Measurements from ENCODE around the gene PPP1R9A. TPM values are rescaled to one million over a fixed set of nuclear protein-coding genes. Genes with fewer than 3 reads are reported as not detected.

The PPP1R9A gene
- total RNA-seq = 21.9 TPM
- long read RNA-seq, partial matches to known transcripts = 2 of 6 reads
- long read RNA-seq, other reads (novel, unspliced or antisense) = 4 of 6 reads

GRCh38 chr7:94907026-94907810 is at the start of gene PPP1R9A:
TSS of gene PPP1R9A (plus strand) at chr7:94907594. CDS start at chr7:94910114, 2,520 bp downstream.
- peak; percentile 65 for DNase-seq (ENCODE audit: missing footprints)
- intact Hi-C loops (cut with DNase I) = loop anchor here (5.0 to 10.0 kb wide), 2 partner anchors 140 to 288 kb away; no protein-coding TSS in a partner anchor
- ATAC-seq = peak; percentile 91

GRCh38 chr7:94871132-94871531 is 36.3 kb upstream of the PPP1R9A start:
- DNase-seq (ENCODE audit: missing footprints) = no peak
- intact Hi-C loops (cut with DNase I) = no loop called here
- no peak for ATAC-seq

- intact Hi-C loops (cut with DNase I) = no loop called here
- no peak for DNase-seq (ENCODE audit: missing footprints)
- no peak for ATAC-seq
Observed at GRCh38 chr7:94873239-94873638, 34.2 kb upstream of the PPP1R9A start.

GRCh38 chr7:94874036-94874785 is 33.2 kb upstream of the PPP1R9A start:
- DNase-seq (ENCODE audit: missing footprints) = no peak
- intact Hi-C loops (cut with DNase I) = no loop called here
- no peak for ATAC-seq

DNA sequence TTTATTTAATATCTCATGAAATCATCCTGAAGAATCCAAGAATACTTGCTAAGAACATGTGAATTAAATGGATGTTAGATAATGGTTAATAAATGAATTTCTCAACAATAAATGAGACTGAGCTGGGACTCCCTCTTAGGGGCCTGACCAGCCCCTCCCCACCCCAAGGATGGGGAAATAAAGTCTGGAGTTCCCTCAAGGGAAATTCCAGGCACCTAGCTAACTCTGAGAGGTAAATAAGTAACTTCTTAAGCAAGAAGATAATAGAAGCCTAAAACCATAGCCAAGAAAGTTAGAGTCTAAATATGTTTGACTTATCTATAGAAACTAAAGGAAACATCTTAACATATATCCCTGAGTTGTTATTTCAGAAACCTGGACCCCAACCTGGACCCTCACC is 32.2 kb upstream of the PPP1R9A start:
- intact Hi-C loops (cut with DNase I) = no loop called here
- no peak for DNase-seq (ENCODE audit: missing footprints)
- ATAC-seq = no peak

DNA sequence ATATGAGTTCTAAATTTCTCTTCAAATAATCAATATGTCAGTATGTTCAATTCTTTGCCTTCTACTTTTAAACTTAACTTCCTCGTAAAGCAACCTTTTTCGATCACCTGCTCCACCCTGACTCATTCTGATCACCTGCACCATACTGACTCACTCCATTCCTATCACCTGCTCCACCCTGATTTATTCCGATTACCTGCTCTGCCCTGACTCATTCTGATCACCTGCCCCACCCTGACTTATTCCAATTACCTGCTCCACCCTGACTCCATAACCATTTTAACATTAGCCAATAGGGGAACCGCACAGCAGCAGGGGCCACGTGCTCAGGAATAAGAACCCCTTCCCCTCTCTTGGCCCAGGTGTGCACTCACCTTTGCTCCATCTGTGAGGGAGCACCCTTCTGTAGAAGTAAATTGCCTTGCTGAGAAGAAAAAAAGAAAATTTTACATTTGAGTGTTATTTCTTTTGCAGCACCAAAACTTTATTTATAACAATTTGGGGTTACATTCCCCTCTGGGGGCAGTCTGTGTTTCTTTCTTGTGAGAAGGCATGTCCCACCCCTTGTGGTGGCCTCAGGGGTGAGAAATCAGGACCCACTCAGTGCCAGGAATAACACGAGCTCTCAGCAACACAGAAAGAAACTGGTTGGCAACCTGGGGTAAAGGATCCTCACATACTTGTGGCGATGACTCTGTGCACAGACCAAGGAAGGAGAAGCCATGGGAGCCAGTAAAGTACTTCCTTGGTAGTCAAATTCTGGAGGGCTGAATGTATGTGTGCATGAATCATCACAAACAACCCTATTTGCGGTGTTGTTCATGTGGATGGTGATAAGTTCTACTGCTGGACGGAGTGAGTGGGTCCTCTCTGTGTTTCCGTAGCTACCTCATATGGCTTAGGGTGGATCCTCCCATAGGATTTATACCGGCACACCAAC is 29.4 kb upstream of the PPP1R9A start:
- ATAC-seq (no peak), DNase-seq (ENCODE audit: missing footprints) (no peak)
- intact Hi-C loops (cut with DNase I) = no loop called here

GRCh38 chr7:94882891-94883290 is 24.5 kb upstream of the PPP1R9A start:
- intact Hi-C loops (cut with DNase I) = no loop called here

GRCh38 chr7:94883616-94884015 is 23.8 kb upstream of the PPP1R9A start:
- intact Hi-C loops (cut with DNase I) = no loop called here
- DNase-seq (ENCODE audit: missing footprints) (no peak), ATAC-seq (no peak)

More at GRCh38 chr7:94882891-94883290, 24.5 kb upstream of the PPP1R9A start:
- no peak for DNase-seq (ENCODE audit: missing footprints)
- no peak for ATAC-seq

DNA sequence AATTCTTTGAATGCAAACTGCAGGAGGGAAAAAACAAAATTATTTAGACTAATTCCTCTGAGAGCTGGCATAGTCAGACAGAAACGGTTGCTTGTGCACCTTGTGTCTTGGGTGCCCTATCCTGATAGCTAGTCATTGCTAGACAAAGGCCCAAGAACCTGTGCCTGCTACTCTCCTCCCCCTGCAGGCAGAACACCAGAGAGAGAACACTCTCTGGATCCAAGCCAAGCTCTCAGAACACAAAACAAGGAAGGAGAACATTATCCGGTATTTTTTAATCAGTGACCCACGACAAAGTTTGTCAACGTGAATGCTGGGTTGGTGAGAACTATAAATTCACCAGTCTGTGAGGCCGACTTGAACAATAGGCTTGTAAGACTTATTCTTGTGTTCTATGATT is 18.8 kb upstream of the PPP1R9A start:
- DNase-seq (ENCODE audit: missing footprints) (no peak), ATAC-seq (peak; percentile 56)
- intact Hi-C loops (cut with DNase I) = no loop called here

DNA sequence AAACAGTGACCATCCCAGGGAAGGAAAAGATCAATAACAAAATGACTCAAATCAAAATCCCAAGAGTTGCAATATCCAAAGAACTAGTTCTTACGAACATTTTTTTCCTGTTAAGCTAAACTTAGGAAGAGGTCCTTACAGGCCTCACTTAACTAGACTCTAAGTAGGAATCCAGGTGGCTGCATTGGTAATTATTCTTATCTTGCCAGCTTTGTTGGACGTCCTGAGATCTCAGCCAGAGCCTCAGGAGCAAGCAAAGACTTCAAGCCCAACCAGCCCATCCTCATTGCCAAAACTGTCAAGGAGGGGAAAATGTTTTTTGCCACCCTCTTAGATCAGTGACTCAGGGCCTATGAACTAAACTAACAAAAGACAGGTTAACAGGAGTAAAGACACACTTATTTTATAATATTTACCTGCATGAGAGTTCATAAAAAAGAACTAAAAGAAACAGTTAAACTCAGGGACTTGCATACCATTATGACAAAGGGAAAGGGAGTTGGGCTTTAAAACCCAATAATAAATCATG is 18.3 kb upstream of the PPP1R9A start:
- intact Hi-C loops (cut with DNase I) = no loop called here
- DNase-seq (ENCODE audit: missing footprints) = no peak
- no peak for ATAC-seq

- no peak for DNase-seq (ENCODE audit: missing footprints)
- ATAC-seq = no peak
- intact Hi-C loops (cut with DNase I) = no loop called here
Observed at GRCh38 chr7:94890216-94890615, 17.2 kb upstream of the PPP1R9A start.

DNA sequence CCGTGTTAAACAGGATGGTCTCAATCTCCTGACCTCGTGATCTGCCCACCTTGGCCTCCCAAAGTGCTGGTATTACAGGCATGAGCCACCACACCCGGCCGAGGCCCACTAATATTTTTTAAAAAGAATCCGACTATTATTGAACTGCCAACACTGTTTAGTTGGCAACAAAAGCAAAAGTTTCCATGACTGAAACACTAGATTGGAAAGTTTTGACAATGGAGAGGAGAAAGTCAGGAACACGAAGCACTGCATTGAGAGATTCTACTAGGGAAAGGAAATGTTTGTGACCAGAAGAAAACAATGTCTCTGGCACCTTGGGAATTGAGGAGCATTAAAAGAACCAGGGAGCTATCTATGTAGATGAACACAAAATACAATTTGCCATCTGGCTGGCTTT is 13.7 kb upstream of the PPP1R9A start:
- ATAC-seq (no peak), DNase-seq (ENCODE audit: missing footprints) (no peak)
- intact Hi-C loops (cut with DNase I) = no loop called here

- ATAC-seq = no peak
Observed at GRCh38 chr7:94897541-94897940, 9.9 kb upstream of the PPP1R9A start.

DNA sequence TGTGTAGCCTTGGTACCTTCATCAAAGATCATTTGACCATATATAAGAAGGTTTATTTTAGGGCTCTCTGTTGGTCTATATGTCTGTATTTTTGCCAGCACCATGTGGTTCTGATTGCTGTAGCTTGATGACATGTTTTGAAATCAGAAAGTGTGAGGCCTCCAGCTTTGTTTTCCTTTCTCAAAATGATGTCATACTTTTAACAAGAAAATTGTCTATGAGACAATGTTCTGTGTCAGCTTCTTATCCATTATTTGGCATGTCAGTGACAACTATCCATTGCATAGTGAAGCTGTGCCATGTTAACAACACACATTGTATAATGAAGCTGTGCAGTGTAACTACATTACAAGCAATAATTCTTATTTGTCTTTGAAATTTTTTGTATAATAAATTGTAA is 9.1 kb upstream of the PPP1R9A start:
- intact Hi-C loops (cut with DNase I) = no loop called here
- ATAC-seq (no peak), DNase-seq (ENCODE audit: missing footprints) (no peak)

More at GRCh38 chr7:94897541-94897940, 9.9 kb upstream of the PPP1R9A start:
- no peak for DNase-seq (ENCODE audit: missing footprints)
- intact Hi-C loops (cut with DNase I) = no loop called here

DNA sequence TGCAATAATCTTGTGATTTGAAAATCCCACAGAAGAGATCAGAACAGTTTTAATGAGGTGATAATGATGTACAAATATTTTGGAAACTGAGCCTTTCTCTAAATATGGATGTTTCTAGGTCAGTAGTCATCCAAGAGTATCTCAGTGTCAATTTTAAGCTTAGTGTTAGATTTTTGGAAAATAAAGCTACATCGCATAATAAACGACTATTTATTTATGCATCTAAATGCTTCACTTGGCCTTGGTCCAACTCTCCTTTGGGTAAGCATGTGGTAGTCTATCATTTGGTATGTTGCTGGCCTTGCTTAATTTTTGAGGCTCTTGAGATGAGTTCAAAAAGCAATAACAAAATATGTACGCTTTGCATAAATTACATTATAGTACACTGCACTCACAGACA is 5.4 kb upstream of the PPP1R9A start:
- ATAC-seq = no peak
- no peak for DNase-seq (ENCODE audit: missing footprints)
- intact Hi-C loops (cut with DNase I) = loop anchor here (10.0 kb wide), 1 partner anchor 293 kb away; no protein-coding TSS in a partner anchor

DNA sequence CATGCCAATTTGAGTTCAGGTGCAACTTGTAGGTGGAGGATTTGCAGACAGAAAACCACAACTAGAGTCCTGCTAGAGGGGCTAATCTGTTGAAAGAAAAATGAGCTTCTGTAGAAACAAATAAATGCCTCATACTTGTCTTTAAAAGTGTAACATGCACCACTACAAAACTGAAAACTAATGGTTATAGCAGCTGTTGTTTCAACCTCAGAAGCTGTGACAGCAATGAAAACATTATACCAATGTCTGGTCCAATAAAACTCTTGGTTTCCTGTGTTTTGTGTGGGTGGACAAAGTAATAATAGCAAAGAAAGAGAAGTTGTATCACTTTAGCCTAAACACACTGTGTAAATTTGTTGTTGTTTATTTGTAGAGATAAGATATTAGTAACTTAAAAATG is 3.4 kb upstream of the PPP1R9A start:
- ATAC-seq (no peak), DNase-seq (ENCODE audit: missing footprints) (no peak)
- intact Hi-C loops (cut with DNase I) = loop anchor here (10.0 kb wide), 1 partner anchor 291 kb away; no protein-coding TSS in a partner anchor

DNA sequence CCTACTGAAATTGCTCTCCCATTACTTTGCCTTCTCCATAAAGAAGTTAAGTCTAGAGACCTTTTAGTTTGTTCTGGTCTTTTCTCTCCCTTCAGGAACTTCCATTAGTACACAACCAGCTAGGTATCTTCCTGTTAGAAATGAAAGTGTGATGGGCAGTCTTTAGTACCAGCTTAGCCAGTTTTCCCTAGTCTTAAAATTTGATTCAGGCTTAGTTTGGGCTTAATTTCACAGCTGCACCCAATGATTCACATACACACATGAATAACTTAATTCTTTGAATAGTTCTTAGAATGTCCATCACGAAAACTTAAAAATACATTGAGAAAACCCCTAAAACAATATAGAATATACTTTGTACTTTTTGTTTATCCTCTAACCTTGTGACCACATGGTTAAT is 2.4 kb upstream of the PPP1R9A start:
- intact Hi-C loops (cut with DNase I) = loop anchor here (5.0 to 10.0 kb wide), 2 partner anchors 142 to 290 kb away; no protein-coding TSS in a partner anchor
- ATAC-seq (no peak), DNase-seq (ENCODE audit: missing footprints) (no peak)

DNA sequence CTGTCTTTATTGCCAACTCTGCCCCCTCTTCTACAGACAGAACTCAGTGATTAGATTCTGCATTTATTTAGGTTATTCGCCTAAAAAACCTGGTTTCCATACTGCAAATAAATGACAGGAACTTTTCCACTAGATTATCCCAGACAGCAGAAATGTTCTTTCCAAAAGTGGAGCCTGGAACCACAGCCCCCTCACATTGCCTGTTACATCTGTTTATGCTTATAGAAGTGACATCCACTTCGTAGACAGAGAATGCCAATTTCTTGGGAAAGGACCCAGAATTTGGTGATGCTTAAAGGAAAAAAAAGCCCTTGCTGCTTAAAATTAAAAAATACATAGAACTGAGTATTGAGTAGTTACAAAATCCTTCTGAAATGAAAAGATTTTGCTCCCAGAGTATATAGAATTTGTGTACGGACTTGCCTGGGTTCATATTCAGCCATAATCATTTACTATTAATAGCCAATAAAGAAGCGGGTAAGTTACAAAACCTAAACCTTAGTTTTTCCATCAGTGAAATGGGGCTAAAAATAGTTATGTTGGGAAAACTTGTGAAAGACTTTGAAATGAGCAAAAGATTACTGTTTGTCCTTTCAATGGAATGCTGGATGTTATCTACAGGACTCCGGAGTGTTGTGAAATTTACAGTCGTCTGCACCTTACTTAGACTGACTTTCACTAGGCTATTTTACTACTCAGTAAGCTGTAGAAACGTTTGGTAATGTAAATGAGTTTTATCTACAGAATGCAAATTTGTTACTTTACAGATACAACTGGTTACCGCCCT is 1.1 kb upstream of the PPP1R9A start:
- intact Hi-C loops (cut with DNase I) = loop anchor here (5.0 to 10.0 kb wide), 2 partner anchors 141 to 289 kb away; no protein-coding TSS in a partner anchor
- DNase-seq (ENCODE audit: missing footprints) = no peak
- ATAC-seq = no peak

All from Right ventricle myocardium inferior (tissue), 1 donor.